Measurements from ENCODE around the gene RIC1. TPM values are rescaled to one million over a fixed set of nuclear protein-coding genes. Genes with fewer than 3 reads are reported as not detected.

The RIC1 gene
- total and polyA plus RNA-seq, 2 donors from 2014 or later: 2.9 to 21.1 TPM

DNA sequence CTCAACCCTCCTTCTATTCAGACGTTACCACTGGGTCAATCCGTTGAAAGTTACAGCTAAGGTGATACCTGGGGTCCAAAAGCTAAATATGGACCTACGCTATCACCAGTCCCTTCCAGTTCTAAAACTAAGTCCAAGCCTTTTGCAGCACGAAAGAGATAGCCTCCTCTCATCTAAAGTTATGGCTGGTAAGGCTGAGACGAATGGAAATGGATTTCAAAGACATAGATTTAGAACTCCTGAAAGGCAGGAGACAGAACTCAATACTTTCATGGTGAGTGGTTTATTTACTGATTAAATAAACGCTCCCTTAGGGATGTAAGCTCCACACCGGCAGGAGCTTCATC is 751 bp upstream of the RIC1 start:
- TF ChIP-seq, protein P1, sequence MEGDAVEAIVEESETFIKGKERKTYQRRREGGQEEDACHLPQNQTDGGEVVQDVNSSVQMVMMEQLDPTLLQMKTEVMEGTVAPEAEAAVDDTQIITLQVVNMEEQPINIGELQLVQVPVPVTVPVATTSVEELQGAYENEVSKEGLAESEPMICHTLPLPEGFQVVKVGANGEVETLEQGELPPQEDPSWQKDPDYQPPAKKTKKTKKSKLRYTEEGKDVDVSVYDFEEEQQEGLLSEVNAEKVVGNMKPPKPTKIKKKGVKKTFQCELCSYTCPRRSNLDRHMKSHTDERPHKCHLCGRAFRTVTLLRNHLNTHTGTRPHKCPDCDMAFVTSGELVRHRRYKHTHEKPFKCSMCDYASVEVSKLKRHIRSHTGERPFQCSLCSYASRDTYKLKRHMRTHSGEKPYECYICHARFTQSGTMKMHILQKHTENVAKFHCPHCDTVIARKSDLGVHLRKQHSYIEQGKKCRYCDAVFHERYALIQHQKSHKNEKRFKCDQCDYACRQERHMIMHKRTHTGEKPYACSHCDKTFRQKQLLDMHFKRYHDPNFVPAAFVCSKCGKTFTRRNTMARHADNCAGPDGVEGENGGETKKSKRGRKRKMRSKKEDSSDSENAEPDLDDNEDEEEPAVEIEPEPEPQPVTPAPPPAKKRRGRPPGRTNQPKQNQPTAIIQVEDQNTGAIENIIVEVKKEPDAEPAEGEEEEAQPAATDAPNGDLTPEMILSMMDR (IDR thresholded peaks at IDR 0.05; ENCODE audit: borderline replicate concordance, extremely low read depth, insufficient read depth): no peak
- DNase-seq (no peak), FAIRE-seq (no peak)
- Histone ChIP-seq H3K27me3 (ENCODE audit: control insufficient read depth, insufficient read depth, low read length) (no peaks in the 10 kb centered on the region), H3K9me3 (ENCODE audit: control insufficient read depth in 2 of 3, insufficient read depth in 1 of 3, low read length in 3 of 3) (no peaks in the 10 kb centered on the region), H3K4me1 (ENCODE audit: control insufficient read depth in 2 of 3, insufficient read depth in 2 of 3, low read depth in 1 of 3, low read length in 3 of 3) (peaks cover 2 to 12% (median 3%) of the 10 kb centered on the region in 3 donors), H3K9ac (ENCODE audit: low read length in 3 of 3) (peak overlapping the region; percentile 51 to 68 (median 57)), H3K36me3 (ENCODE audit: control insufficient read depth in 2 of 3, insufficient read depth in 3 of 3, low read length in 3 of 3) (no peaks in the 10 kb centered on the region), H3K27ac (ENCODE audit: low read depth in 2 of 2, low read length in 2 of 2) (peak overlapping the region; percentile 88 to 96), H3K4me3 (ENCODE audit: low read length in 3 of 3) (peak overlapping the region; percentile 63 to 88 (median 67))
- intact Hi-C loops (cut with DNase I): no loop called here

DNA sequence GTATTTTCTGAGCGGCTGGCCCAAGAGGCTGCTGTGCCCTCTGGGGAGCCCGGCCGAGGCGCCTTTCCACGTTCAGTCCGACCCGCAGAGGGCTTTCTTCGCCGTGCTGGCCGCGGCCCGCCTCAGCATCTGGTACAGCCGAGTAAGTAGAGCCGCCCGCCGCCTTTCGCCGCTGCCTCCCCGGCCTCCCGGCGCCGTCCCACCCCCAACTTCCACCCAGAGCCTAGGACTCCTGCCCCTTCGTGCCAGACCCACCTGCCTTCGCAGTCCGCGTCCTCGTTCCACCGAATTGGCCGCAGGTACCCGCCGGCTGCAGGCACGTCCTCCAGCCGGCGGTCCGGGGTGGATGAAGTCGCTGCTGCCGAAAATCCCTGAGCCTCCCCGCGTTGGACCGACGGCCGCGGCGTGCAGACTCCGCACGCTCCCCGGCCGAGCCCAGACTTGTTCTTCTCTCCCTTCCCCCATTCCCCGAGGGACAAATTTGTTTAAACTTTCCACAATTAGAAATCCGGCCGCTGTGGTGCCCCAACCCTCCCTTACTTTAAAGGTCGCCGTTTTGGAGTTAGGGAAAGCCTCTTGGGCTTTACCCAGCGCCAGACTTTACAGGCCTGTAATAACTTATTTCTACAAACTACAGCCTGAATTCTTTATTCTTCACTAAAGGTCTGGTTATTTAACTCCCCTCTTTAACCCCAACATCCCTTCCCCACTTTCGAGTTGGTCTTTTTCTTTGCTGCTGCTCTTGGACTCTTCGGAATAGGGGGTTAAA is 589 bp downstream of the RIC1 start:
- Histone ChIP-seq H3K27me3 (ENCODE audit: control insufficient read depth, insufficient read depth, low read length) (no peaks in the 10 kb centered on the region), H3K36me3 (ENCODE audit: control insufficient read depth in 2 of 3, insufficient read depth in 3 of 3, low read length in 3 of 3) (no peaks in the 10 kb centered on the region), H3K9ac (ENCODE audit: low read length in 3 of 3) (peak overlapping the region; percentile 56 to 80 (median 70)), H3K4me1 (ENCODE audit: control insufficient read depth in 2 of 3, insufficient read depth in 2 of 3, low read depth in 1 of 3, low read length in 3 of 3) (peaks cover 2 to 12% (median 3%) of the 10 kb centered on the region in 3 donors), H3K27ac (ENCODE audit: low read depth in 2 of 2, low read length in 2 of 2) (peak overlapping the region; percentile 86 to 88), H3K4me3 (ENCODE audit: low read length in 3 of 3) (peak overlapping the region; percentile 56 to 90 (median 63)), H3K9me3 (ENCODE audit: control insufficient read depth in 2 of 3, insufficient read depth in 1 of 3, low read length in 3 of 3) (no peaks in the 10 kb centered on the region)
- intact Hi-C loops (cut with DNase I): no loop called here
- TF ChIP-seq, protein P1 (IDR thresholded peaks at IDR 0.05; ENCODE audit: borderline replicate concordance, extremely low read depth, insufficient read depth): no peak
- peak in 3 of 5 donors; percentile 68 to 87 (median 72) for DNase-seq
- FAIRE-seq: no peak

DNA sequence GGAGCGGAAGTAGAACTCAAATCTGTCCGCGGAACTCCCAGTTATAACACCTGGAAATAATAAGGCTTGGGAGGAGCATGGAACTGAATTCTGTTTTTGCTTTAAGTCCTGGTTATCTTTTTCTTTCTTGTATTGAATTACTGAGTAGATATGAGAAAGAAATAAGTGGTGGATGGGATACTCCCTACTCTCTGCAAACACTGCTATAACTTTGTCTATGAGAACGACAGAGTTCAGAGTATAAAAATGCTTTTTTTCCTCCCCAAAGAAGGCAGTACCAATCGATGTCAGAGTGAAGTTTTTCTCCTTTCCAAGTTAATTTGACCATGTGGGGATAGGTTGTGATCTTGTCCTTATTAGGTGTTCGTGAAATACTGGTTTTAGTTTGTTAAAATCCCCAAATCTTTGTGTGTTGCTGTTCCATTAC is 1.2 kb downstream of the RIC1 start:
- Histone ChIP-seq H3K27ac (ENCODE audit: low read depth in 2 of 2, low read length in 2 of 2) (peak overlapping the region; percentile 86 to 88), H3K9me3 (ENCODE audit: control insufficient read depth in 2 of 3, insufficient read depth in 1 of 3, low read length in 3 of 3) (peaks cover 0 to under 1% (median 0%) of the 10 kb centered on the region in 3 donors), H3K4me1 (ENCODE audit: control insufficient read depth in 2 of 3, insufficient read depth in 2 of 3, low read depth in 1 of 3, low read length in 3 of 3) (peaks cover 2 to 12% (median 3%) of the 10 kb centered on the region in 3 donors), H3K4me3 (ENCODE audit: low read length in 3 of 3) (peak overlapping the region; percentile 56 to 90 (median 63)), H3K27me3 (ENCODE audit: control insufficient read depth, insufficient read depth, low read length) (no peaks in the 10 kb centered on the region), H3K9ac (ENCODE audit: low read length in 3 of 3) (peak overlapping the region in 2 of 3 donors; percentile 70 to 80), H3K36me3 (ENCODE audit: control insufficient read depth in 2 of 3, insufficient read depth in 3 of 3, low read length in 3 of 3) (no peaks in the 10 kb centered on the region)
- intact Hi-C loops (cut with DNase I): no loop called here
- FAIRE-seq: no peak
- TF ChIP-seq, protein P1 (IDR thresholded peaks at IDR 0.05; ENCODE audit: borderline replicate concordance, extremely low read depth, insufficient read depth): no peak
- DNase-seq: peak in 2 of 5 donors; percentile 74 to 78
